ENCODE results near the gene ISX.
A peak's percentile ranks its signal among the peaks of the same experiment; 100 is the strongest.

ISX gene

DNA sequence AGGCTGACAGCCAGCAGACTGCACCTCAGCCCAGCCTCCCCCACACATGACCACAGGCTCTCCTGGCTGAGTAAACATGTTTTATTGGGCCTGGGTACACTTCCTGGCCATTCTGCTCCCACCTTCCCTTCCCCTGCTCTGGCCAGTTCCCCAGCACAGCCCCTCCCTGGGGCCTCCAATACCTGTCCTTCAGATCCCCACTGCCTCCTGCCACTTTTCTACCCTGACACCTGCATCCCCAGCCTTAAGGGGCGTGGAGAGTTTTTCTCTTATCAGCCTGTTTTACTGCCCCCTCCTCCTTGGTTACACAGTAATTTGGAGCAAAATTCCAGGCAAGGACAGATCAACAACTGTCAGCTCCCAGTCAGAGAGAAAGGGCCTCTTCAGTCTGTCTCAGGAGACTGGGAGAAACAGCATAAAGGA, at the start of gene ISX:
TSS of gene ISX (plus strand) at position 363 of the 423 bp plus-strand sequence. CDS start 930 bp downstream, outside the sequence.
- DNase-seq (ENCODE audit: low read depth) = peak; percentile 48
- no peak within 1 kb of the TSS for H3K4me3 ChIP-seq (ENCODE audit: low read depth, low read length)
- no peak for TF ChIP-seq MYC (IDR thresholded peaks at IDR 0.05; ENCODE audit: low read depth, low read length)
- TF ChIP-seq, protein P1, sequence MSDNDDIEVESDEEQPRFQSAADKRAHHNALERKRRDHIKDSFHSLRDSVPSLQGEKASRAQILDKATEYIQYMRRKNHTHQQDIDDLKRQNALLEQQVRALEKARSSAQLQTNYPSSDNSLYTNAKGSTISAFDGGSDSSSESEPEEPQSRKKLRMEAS (IDR thresholded peaks at IDR 0.05; ENCODE audit: low read depth, low read length) = no peak
- TF ChIP-seq POLR2A (IDR thresholded peaks at IDR 0.05; ENCODE audit: extremely low read depth, insufficient read length) = no peak
- TF ChIP-seq, protein P2, sequence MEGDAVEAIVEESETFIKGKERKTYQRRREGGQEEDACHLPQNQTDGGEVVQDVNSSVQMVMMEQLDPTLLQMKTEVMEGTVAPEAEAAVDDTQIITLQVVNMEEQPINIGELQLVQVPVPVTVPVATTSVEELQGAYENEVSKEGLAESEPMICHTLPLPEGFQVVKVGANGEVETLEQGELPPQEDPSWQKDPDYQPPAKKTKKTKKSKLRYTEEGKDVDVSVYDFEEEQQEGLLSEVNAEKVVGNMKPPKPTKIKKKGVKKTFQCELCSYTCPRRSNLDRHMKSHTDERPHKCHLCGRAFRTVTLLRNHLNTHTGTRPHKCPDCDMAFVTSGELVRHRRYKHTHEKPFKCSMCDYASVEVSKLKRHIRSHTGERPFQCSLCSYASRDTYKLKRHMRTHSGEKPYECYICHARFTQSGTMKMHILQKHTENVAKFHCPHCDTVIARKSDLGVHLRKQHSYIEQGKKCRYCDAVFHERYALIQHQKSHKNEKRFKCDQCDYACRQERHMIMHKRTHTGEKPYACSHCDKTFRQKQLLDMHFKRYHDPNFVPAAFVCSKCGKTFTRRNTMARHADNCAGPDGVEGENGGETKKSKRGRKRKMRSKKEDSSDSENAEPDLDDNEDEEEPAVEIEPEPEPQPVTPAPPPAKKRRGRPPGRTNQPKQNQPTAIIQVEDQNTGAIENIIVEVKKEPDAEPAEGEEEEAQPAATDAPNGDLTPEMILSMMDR (IDR thresholded peaks at IDR 0.05; ENCODE audit: low read depth, low read length) = no peak

DNA sequence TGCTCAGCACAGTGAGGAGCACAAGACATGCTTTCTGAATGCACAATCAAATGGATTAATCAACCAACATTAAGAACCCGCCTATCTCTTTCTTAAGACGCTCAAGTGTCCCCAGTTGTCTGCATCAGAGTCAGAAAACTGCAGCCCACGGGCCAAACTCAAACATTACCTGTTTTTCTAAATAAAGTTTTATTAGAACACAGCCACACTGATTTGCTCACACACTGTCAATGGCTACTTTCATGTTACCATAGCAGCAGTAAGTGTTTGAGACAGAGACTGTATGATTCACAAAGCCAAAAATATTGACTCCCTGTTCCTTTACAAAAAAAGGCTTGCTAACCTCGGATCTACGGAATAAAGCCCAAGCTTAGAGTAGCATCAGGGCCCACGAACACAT, 49.0 kb upstream of the ISX start:
- DNase-seq (ENCODE audit: low read depth) = no peak
- TF ChIP-seq POLR2A (IDR thresholded peaks at IDR 0.05; ENCODE audit: extremely low read depth, insufficient read length) (no peak), MYC (IDR thresholded peaks at IDR 0.05; ENCODE audit: low read depth, low read length) (no peak)
- TF ChIP-seq, protein P1 (IDR thresholded peaks at IDR 0.05; ENCODE audit: low read depth, low read length) = no peak
- TF ChIP-seq, protein P2 (IDR thresholded peaks at IDR 0.05; ENCODE audit: low read depth, low read length) = no peak

DNA sequence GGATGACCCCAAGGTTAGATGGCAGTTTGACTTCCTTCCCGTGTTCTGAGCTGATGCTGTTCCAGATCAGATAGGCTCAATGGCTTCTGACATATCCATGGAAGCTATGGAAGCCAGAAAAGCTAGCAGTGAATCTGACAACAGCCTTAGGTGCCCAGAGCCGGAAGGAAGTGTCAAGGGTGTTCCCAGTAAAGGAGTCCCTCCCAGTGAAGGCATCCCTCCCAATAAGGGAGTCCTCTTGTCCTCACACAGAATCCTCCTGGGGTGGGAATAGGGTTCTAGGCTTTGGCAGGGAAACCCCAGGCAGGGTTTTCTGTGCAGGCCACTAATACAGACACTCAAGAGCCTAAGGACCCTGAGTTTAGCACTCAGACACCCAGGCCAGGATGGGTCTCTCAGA, 47.0 kb upstream of the ISX start:
- DNase-seq (ENCODE audit: low read depth) = no peak
- TF ChIP-seq, protein P1 (IDR thresholded peaks at IDR 0.05; ENCODE audit: low read depth, low read length) = no peak
- TF ChIP-seq MYC (IDR thresholded peaks at IDR 0.05; ENCODE audit: low read depth, low read length) (no peak), POLR2A (IDR thresholded peaks at IDR 0.05; ENCODE audit: extremely low read depth, insufficient read length) (no peak)
- TF ChIP-seq, protein P2 (IDR thresholded peaks at IDR 0.05; ENCODE audit: low read depth, low read length) = no peak
- H3K4me3 ChIP-seq (ENCODE audit: low read depth, low read length) = no peak overlapping the region

More for the DNA sequence above, 49.0 kb upstream of the ISX start:
- H3K4me3 ChIP-seq (ENCODE audit: low read depth, low read length) = no peak overlapping the region

DNA sequence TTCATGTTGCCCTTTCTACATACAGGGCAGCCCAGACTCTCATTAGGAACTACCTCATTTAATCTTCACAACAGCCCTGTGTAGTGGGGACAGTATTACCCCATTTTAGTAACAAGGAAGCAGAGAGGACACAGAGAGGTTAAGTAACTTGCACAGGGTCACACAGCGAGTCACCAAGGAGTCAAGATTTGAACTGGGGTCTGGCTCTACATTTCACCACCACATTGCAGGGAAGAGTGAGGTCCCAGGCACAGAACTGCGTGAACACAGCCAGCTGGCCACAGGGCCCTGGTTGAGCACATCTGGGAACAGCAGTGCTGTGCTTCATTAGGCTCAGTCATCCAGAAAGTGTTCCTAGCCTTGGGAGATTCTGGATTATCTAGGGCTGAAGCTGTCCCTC, 45.4 kb upstream of the ISX start:
- H3K4me3 ChIP-seq (ENCODE audit: low read depth, low read length) = no peak overlapping the region
- DNase-seq (ENCODE audit: low read depth) = no peak
- no peak for TF ChIP-seq MYC (IDR thresholded peaks at IDR 0.05; ENCODE audit: low read depth, low read length)
- TF ChIP-seq, protein P2 (IDR thresholded peaks at IDR 0.05; ENCODE audit: low read depth, low read length) = no peak
- TF ChIP-seq, protein P1 (IDR thresholded peaks at IDR 0.05; ENCODE audit: low read depth, low read length) = no peak
- TF ChIP-seq POLR2A (IDR thresholded peaks at IDR 0.05; ENCODE audit: extremely low read depth, insufficient read length) = no peak

DNA sequence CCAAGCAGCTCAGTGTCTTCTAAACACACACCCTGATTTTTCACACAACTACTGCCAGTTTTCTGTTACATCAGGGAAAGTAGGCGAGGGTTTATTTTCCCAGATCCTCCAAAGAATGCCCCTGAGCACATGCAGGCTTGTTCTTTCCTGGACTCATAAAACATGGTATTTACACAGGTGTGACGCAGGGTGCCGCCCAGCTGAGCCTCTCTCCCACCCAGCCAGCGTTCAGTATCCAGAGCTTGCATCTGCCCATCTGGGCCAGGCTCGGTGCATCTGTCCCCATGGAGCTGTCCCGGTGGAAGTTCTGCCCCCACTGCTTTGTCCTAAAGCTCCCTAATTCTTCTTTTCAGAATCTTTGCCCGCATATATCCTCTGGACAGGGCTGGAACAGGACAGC, 44.8 kb upstream of the ISX start:
- DNase-seq (ENCODE audit: low read depth) = no peak
- TF ChIP-seq, protein P1 (IDR thresholded peaks at IDR 0.05; ENCODE audit: low read depth, low read length) = no peak
- TF ChIP-seq MYC (IDR thresholded peaks at IDR 0.05; ENCODE audit: low read depth, low read length) (no peak), POLR2A (IDR thresholded peaks at IDR 0.05; ENCODE audit: extremely low read depth, insufficient read length) (no peak)
- TF ChIP-seq, protein P2 (IDR thresholded peaks at IDR 0.05; ENCODE audit: low read depth, low read length) = no peak
- no peak overlapping the region for H3K4me3 ChIP-seq (ENCODE audit: low read depth, low read length)

All from NB4 (cell line).